ENCODE data around the gene PLEKHH1.

PLEKHH1 gene

GRCh38 chr14:67571991-67572323, 38.9 kb downstream of the PLEKHH1 start:
- DNase-seq (ENCODE audit: extremely low read depth, low read depth) = no peak
- TF ChIP-seq CTCF (IDR thresholded peaks at IDR 0.05; ENCODE audit: low read depth, low read length) = no peak

GRCh38 chr14:67572608-67573007, 39.5 kb downstream of the PLEKHH1 start:
- DNase-seq (ENCODE audit: extremely low read depth, low read depth) = no peak
- TF ChIP-seq CTCF (IDR thresholded peaks at IDR 0.05; ENCODE audit: low read depth, low read length) = no peak

GRCh38 chr14:67573228-67574010, 40.3 kb downstream of the PLEKHH1 start:
- no peak for DNase-seq (ENCODE audit: extremely low read depth, low read depth)
- TF ChIP-seq CTCF (IDR thresholded peaks at IDR 0.05; ENCODE audit: low read depth, low read length) = no peak

- no peak for TF ChIP-seq CTCF (IDR thresholded peaks at IDR 0.05; ENCODE audit: low read depth, low read length)
- DNase-seq (ENCODE audit: extremely low read depth, low read depth) = no peak
These were observed 41.1 kb downstream of the PLEKHH1 start for GRCh38 chr14:67574156-67574555.

- no peak for TF ChIP-seq CTCF (IDR thresholded peaks at IDR 0.05; ENCODE audit: low read depth, low read length)
- no peak for DNase-seq (ENCODE audit: extremely low read depth, low read depth)
These were observed 41.7 kb downstream of the PLEKHH1 start for GRCh38 chr14:67574806-67575205.

- no peak for TF ChIP-seq CTCF (IDR thresholded peaks at IDR 0.05; ENCODE audit: low read depth, low read length)
- no peak for DNase-seq (ENCODE audit: extremely low read depth, low read depth)
These were observed 42.6 kb downstream of the PLEKHH1 start for GRCh38 chr14:67575684-67576083.

GRCh38 chr14:67576216-67576955, 43.3 kb downstream of the PLEKHH1 start:
- no peak for DNase-seq (ENCODE audit: extremely low read depth, low read depth)
- no peak for TF ChIP-seq CTCF (IDR thresholded peaks at IDR 0.05; ENCODE audit: low read depth, low read length)

All from AG09319 (cell line).